Fibroblast of gingiva (primary cell): ENCODE results near the gene RHOBTB1.

Experiments
- DNase-seq: peaks from one replicate; pipeline ENCODE4 v3.0.0-alpha.2; 2011; ENCODE audit warnings: low read depth

RHOBTB1 gene

DNA sequence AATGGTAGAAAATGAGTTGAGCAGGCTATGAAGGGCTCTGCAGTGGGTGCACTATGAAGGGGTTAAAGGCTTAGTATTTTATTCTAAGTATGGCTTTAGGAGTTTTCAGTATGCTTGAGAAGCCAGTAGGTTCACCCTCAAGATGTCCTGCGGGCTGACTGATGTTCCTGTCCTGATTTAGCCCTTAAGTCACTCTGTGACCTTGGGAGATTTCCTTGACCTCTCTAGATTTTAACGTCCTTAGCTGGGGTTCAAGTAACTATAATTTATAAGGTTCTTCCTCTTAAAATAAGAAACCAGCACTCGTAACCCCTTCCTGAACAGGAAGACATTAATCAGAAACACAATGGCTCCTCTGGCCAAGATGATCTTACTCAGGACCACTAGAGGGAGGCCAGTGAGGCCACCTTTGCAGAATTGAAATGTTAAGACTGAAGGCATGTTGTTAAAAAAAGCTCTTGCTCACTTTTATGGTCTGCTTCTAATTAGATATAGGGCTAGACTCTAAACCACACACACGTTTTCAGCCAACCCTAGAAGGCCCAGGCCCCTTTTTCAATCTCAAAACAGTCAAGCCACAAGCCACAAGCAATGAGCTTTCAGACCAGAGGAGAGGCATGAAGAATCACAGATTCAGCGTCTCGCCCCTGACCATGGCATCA is 123.8 kb downstream of the RHOBTB1 start:
- peak; percentile 34 for DNase-seq
